HEK293 (cell line): Measurements from ENCODE around the gene PVALEF.

Experiments used
- CTCF ChIA-PET: fragments of 350-600 bp; formaldehyde crosslinking; extraction: SDS; loops from one replicate; lab custom pipeline; 2021; ENCODE audit warnings: antibody characterized with exemption; lab: Yijun Ruan, JAX
- POLR2A ChIA-PET: fragments of 300-600 bp; formaldehyde crosslinking; extraction: SDS; loops from one replicate; lab custom pipeline; 2020; ENCODE audit warnings: antibody characterized with exemption, inconsistent platforms; lab: Yijun Ruan, JAX
- H3K27ac ChIP-seq: fragments of 200-500 bp; sonication (Bioruptor generic); 2 replicates; pipeline ENCODE4 v1.5.1; 2014; ENCODE audit warnings: low read depth, low read length, control low read depth, inconsistent platforms; ENCODE audit errors: extremely low read depth
- H3K36me3 ChIP-seq, 2 experiments: fragments of 200-500 bp in 1 of 2; sonication (Bioruptor generic) in 1 of 2; 1 replicate in 1 of 2; 2 replicates in 1 of 2; pipeline ENCODE4 v1.5.1; 2014 to 2017; ENCODE audit warnings: inconsistent platforms in 2 of 2, low read length in 2 of 2; ENCODE audit not compliant: control insufficient read depth in 2 of 2, insufficient read depth in 1 of 2
- H3K4me1 ChIP-seq: fragments of 200-500 bp; sonication (Bioruptor generic); 2 replicates; pipeline ENCODE4 v1.5.1; 2014; ENCODE audit warnings: mild to moderate bottlenecking, low read length, inconsistent platforms; ENCODE audit not compliant: control insufficient read depth, insufficient read depth
- H3K4me3 ChIP-seq: 2 replicates; pipeline ENCODE4 v1.5.1; 2011; ENCODE audit warnings: low read depth, mild to moderate bottlenecking, control low read depth, low read length, moderate library complexity
- H3K9me3 ChIP-seq: fragments of 200-500 bp; sonication (Bioruptor generic); 2 replicates; pipeline ENCODE4 v1.5.1; 2014; ENCODE audit warnings: low read depth, low read length, inconsistent platforms; ENCODE audit not compliant: control insufficient read depth, insufficient read depth
- EGR2 ChIP-seq: fragments of 450-650 bp; formaldehyde crosslinking; IDR thresholded peaks from 2 replicates; pipeline ENCODE4 v1.5.1; 2016; ENCODE audit warnings: low read depth, missing biosample characterization, missing genetic modification characterization
- GLIS1 ChIP-seq: fragments of 450-650 bp; formaldehyde crosslinking; IDR thresholded peaks from 2 replicates; pipeline ENCODE4 v1.5.1; 2016; ENCODE audit warnings: missing biosample characterization, missing genetic modification characterization
- GLIS2 ChIP-seq: fragments of 450-650 bp; formaldehyde crosslinking; IDR thresholded peaks from 2 replicates; pipeline ENCODE4 v1.5.1; 2016; ENCODE audit warnings: missing biosample characterization, missing genetic modification characterization
- OSR2 ChIP-seq: fragments of 450-650 bp; formaldehyde crosslinking; IDR thresholded peaks from 2 replicates; pipeline ENCODE4 v1.5.1; 2016; ENCODE audit warnings: missing biosample characterization, missing genetic modification characterization
- REPIN1 ChIP-seq: fragments of 450-650 bp; formaldehyde crosslinking; IDR thresholded peaks from 2 replicates; pipeline ENCODE4 v1.5.1; 2017; ENCODE audit warnings: missing biosample characterization, missing genetic modification characterization, low read depth
- ZBTB8A ChIP-seq: fragments of 450-650 bp; formaldehyde crosslinking; IDR thresholded peaks from 2 replicates; pipeline ENCODE4 v1.5.1; 2016; ENCODE audit warnings: missing biosample characterization, missing genetic modification characterization
- ZFHX2 ChIP-seq: fragments of 450-650 bp; formaldehyde crosslinking; conservative IDR thresholded peaks from 2 replicates; pipeline ENCODE4 v1.5.1; 2016; ENCODE audit warnings: missing biosample characterization, missing genetic modification characterization
- ZNF133 ChIP-seq: fragments of 450-650 bp; formaldehyde crosslinking; IDR thresholded peaks from 2 replicates; pipeline ENCODE4 v1.5.1; 2016; ENCODE audit warnings: missing biosample characterization, missing genetic modification characterization
- ZNF221 ChIP-seq: fragments of 450-650 bp; formaldehyde crosslinking; IDR thresholded peaks from 2 replicates; pipeline ENCODE4 v1.5.1; 2017; ENCODE audit warnings: missing biosample characterization, missing genetic modification characterization, borderline replicate concordance
- ZNF239 ChIP-seq: fragments of 450-650 bp; formaldehyde crosslinking; IDR thresholded peaks from 2 replicates; pipeline ENCODE4 v1.5.1; 2016; ENCODE audit warnings: missing biosample characterization, missing genetic modification characterization
- ZNF274 ChIP-seq, 2 experiments: fragments of 200-500 bp in 1 of 2; fragments of 450-650 bp in 1 of 2; sonication (Bioruptor generic) in 1 of 2; formaldehyde crosslinking in 1 of 2; IDR thresholded peaks; 2 replicates each; pipeline versions ENCODE4 v1.5.1 to v1.6.1; 2014 to 2016; ENCODE audit warnings: borderline replicate concordance in 1 of 2, inconsistent platforms in 1 of 2, low read length in 1 of 2, missing biosample characterization in 1 of 2, missing genetic modification characterization in 1 of 2
- ZNF433 ChIP-seq: fragments of 450-650 bp; formaldehyde crosslinking; IDR thresholded peaks from 2 replicates; pipeline ENCODE4 v1.5.1; 2016; ENCODE audit warnings: missing biosample characterization, missing genetic modification characterization, low read depth
- ZNF510 ChIP-seq: fragments of 450-650 bp; formaldehyde crosslinking; IDR thresholded peaks from 2 replicates; pipeline ENCODE4 v1.5.1; 2018; ENCODE audit warnings: mild to moderate bottlenecking, missing genetic modification characterization, missing biosample characterization; ENCODE audit not compliant: insufficient replicate concordance
- TF ChIP-seq, protein P1 (sequence below): fragments of 450-650 bp; formaldehyde crosslinking; IDR thresholded peaks from 2 replicates; pipeline ENCODE4 v1.5.1; 2016; ENCODE audit warnings: missing biosample characterization, missing genetic modification characterization
- TF ChIP-seq, protein P2 (sequence below): fragments of 450-650 bp; formaldehyde crosslinking; IDR thresholded peaks from 2 replicates; pipeline ENCODE4 v1.5.1; 2017; ENCODE audit warnings: missing biosample characterization, missing genetic modification characterization

Gene PVALEF

DNA sequence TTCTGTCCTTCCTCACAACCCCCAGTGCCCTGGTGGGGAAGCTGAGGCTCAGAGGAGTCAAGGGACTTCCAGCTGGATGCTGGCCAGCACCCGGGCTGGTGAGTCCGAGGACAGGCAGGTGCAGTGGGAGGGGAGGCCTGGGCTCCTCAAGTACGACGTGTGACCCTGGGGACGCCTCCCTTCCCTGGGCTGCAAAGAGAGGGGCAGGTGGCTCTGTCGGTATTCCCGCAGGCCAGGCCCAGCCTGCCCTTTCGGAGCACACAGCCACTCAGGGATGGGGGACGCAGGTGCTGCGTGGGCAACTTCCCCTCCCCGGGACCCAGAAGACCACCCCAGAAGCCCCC is 33.1 kb upstream of the PVALEF start:
- no peaks in the 10 kb centered on the region for H3K4me1 ChIP-seq
- TF ChIP-seq OSR2 (tag by site-specific recombination) (no peak), ZNF510 (tag by site-specific recombination) (no peak), ZNF274 (IDR thresholded peaks at IDR 0.05; ENCODE audit: low read length) (no peak), ZNF274 (tag by site-specific recombination; IDR thresholded peaks at IDR 0.05; ENCODE audit: borderline replicate concordance) (no peak)
- TF ChIP-seq, protein P1, sequence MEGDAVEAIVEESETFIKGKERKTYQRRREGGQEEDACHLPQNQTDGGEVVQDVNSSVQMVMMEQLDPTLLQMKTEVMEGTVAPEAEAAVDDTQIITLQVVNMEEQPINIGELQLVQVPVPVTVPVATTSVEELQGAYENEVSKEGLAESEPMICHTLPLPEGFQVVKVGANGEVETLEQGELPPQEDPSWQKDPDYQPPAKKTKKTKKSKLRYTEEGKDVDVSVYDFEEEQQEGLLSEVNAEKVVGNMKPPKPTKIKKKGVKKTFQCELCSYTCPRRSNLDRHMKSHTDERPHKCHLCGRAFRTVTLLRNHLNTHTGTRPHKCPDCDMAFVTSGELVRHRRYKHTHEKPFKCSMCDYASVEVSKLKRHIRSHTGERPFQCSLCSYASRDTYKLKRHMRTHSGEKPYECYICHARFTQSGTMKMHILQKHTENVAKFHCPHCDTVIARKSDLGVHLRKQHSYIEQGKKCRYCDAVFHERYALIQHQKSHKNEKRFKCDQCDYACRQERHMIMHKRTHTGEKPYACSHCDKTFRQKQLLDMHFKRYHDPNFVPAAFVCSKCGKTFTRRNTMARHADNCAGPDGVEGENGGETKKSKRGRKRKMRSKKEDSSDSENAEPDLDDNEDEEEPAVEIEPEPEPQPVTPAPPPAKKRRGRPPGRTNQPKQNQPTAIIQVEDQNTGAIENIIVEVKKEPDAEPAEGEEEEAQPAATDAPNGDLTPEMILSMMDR (tag by site-specific recombination): no peak
- TF ChIP-seq, all 188 proteins: peak for 0
- Histone ChIP-seq H3K4me3 (no peak overlapping the region), H3K9me3 (no peaks in the 10 kb centered on the region), H3K27ac (no peak overlapping the region), H3K36me3 (no peaks in the 10 kb centered on the region)
- POLR2A ChIA-PET: no interaction called here
- CTCF ChIA-PET: interaction anchor here (1.6 kb wide), 1 partner anchor 10 kb away, joined by 6 read pairs; no protein-coding TSS in a partner anchor

GRCh38 chr17:81132770-81133723 is 32.3 kb upstream of the PVALEF start:
- H3K27ac ChIP-seq: no peak overlapping the region
- peak; percentile 75 for TF ChIP-seq ZNF133 (tag by site-specific recombination)
- TF ChIP-seq GLIS1 (tag by site-specific recombination): peak; percentile 58
- no peak for TF ChIP-seq ZNF239
- 0 out of 2 replicates have a peak, but pooled peaks have one; percentile 6 for TF ChIP-seq ZFHX2 (tag by site-specific recombination)
- TF ChIP-seq, protein P2, sequence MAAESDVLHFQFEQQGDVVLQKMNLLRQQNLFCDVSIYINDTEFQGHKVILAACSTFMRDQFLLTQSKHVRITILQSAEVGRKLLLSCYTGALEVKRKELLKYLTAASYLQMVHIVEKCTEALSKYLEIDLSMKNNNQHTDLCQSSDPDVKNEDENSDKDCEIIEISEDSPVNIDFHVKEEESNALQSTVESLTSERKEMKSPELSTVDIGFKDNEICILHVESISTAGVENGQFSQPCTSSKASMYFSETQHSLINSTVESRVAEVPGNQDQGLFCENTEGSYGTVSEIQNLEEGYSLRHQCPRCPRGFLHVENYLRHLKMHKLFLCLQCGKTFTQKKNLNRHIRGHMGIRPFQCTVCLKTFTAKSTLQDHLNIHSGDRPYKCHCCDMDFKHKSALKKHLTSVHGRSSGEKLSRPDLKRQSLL (tag by site-specific recombination): no peak
- no peak for TF ChIP-seq ZNF433 (tag by site-specific recombination)
- no peak for TF ChIP-seq REPIN1 (tag by site-specific recombination)
- no peak for TF ChIP-seq ZBTB8A
- TF ChIP-seq EGR2 (tag by site-specific recombination): peak; percentile 46
- no peaks in the 10 kb centered on the region for H3K4me1 ChIP-seq
- CTCF ChIA-PET: interaction anchor here (1.2 kb wide), 1 partner anchor 109 kb away, joined by 3 read pairs; no protein-coding TSS in a partner anchor
- no peaks in the 10 kb centered on the region for H3K9me3 ChIP-seq
- POLR2A ChIA-PET: no interaction called here
- no peak overlapping the region for H3K4me3 ChIP-seq
- H3K36me3 ChIP-seq: no peaks in the 10 kb centered on the region

GRCh38 chr17:81134064-81134781 is 31.1 kb upstream of the PVALEF start:
- Histone ChIP-seq H3K4me3 (no peak overlapping the region), H3K4me1 (no peaks in the 10 kb centered on the region), H3K27ac (no peak overlapping the region), H3K36me3 (no peaks in the 10 kb centered on the region), H3K9me3 (no peaks in the 10 kb centered on the region)
- TF ChIP-seq ZNF221 (tag by site-specific recombination) (no peak), GLIS2 (0 out of 2 replicates have a peak, but pooled peaks have one; percentile 16)
- ChIA-PET CTCF (interaction anchor here (0.5 to 1.2 kb wide), 3 partner anchors 32 to 381 kb away, joined by 3 to 6 read pairs (median 4); no protein-coding TSS in a partner anchor), POLR2A (interaction anchor here (0.6 kb wide), 1 partner anchor 89 kb away, joined by 4 read pairs; the partner anchor contains the start of gene CEP131)
